Thoracic aorta (tissue), 2 donors: ENCODE data around the gene UNC45B. TPM values are rescaled to one million over a fixed set of nuclear protein-coding genes. Genes with fewer than 3 reads are reported as not detected.

Source experiments
- total RNA-seq, 2 donors: library from RNA; depleted of rRNA; stranded (reverse); fragments of >200 nt; gene quantifications; one replicate each; pipeline versions ENCODE4 v1.1.0 to v1.2.3, GENCODE V29; 2016

The UNC45B gene
- total RNA-seq, 2 donors from 2014 or later, result not detected

Other genes with a start within 250 kb of the UNC45B start
- gene CCT6B, start 186.4 kb upstream of the UNC45B start, total RNA-seq, result 1 to 10 TPM; 1.1 to 4.9 TPM
- 10 to 100 TPM in 1 of 2 donors, 1 to 10 TPM in 1; 5.1 to 20.1 TPM for gene ZNF830, start 186.3 kb upstream of the UNC45B start, total RNA-seq
- 10 to 100 TPM; 42.8 to 52.0 TPM for gene LIG3, start 167.3 kb upstream of the UNC45B start, total RNA-seq
- gene RFFL, start 84.1 kb upstream of the UNC45B start, total RNA-seq, result 10 to 100 TPM; 22.0 to 30.9 TPM
- gene RAD51D, start 28.0 kb upstream of the UNC45B start, total RNA-seq, result 10 to 100 TPM in 1 of 2 donors, 1 to 10 TPM in 1; 6.5 to 25.1 TPM
- not detected for gene FNDC8, start 26.2 kb upstream of the UNC45B start, total RNA-seq
- 10 to 100 TPM in 1 of 2 donors, 1 to 10 TPM in 1; 8.1 to 10.7 TPM for gene NLE1, start 5.5 kb upstream of the UNC45B start, total RNA-seq
- not detected for gene SLC35G3, start 46.6 kb downstream of the UNC45B start, total RNA-seq
- 10 to 100 TPM; 19.0 to 23.8 TPM for gene SLFN5, start 95.3 kb downstream of the UNC45B start, total RNA-seq
- 10 to 100 TPM; 53.5 to 87.1 TPM for gene SLFN11, start 225.8 kb downstream of the UNC45B start, total RNA-seq